Esophagus squamous epithelium (tissue), 4 donors: ENCODE data around the gene KAZN.

ENCODE experiments used
- CTCF ChIP-seq, 6 experiments: fragments of 450-650 bp in 4 of 6; fragments of 200-600 bp in 2 of 6; sonication (generic) in 2 of 6; IDR thresholded peaks; one replicate each; pipeline ENCODE4 v1.5.1; 2016 to 2019; ENCODE audit warnings: antibody characterized with exemption in 6 of 6, mild to moderate bottlenecking in 4 of 6, moderate library complexity in 4 of 6
- POLR2A ChIP-seq, 4 donors: fragments of 450-650 bp; IDR thresholded peaks; one replicate each; pipeline ENCODE4 v1.6.1; 2017; ENCODE audit warnings: antibody characterized with exemption in 4 of 4, mild to moderate bottlenecking in 4 of 4, moderate library complexity in 3 of 4

- TF ChIP-seq CTCF (IDR thresholded peaks at IDR 0.05) (no peak), POLR2A (IDR thresholded peaks at IDR 0.05) (no peak)
These were observed 144.9 kb downstream of the KAZN start for GRCh38 chr1:14743368-14743767.
